ENCODE results near the gene PTPRC.
"Not testable (repeated sequence)": the region's sequence is repeated elsewhere in the genome, so short reads cannot be mapped to it uniquely, and the experiment has no call there.

Gene PTPRC
- long read RNA-seq, donor 1, result 0 reads
- long read RNA-seq, donor 2, result 0 reads
- long read RNA-seq, donor 3, result 0 reads
- long read RNA-seq, donor 4, result 0 reads
- long read RNA-seq, donor 5, result 0 reads
- long read RNA-seq, donor 6, result 0 reads
- long read RNA-seq, donor 7, result 0 reads
- long read RNA-seq, donor 8, result 0 reads

- no peak for DNase-seq
Observed at GRCh38 chr1:198638894-198639635, at the start of gene PTPRC. TSS of gene PTPRC (plus strand) at chr1:198639040. CDS start at chr1:198639269, 229 bp downstream.

- DNase-seq, result no peak
Observed at GRCh38 chr1:198590454-198590853, 48.4 kb upstream of the PTPRC start.

- no peak for DNase-seq
Observed at GRCh38 chr1:198595765-198596164, 43.1 kb upstream of the PTPRC start.

- no peak for DNase-seq
Observed at GRCh38 chr1:198597690-198598430, 41.0 kb upstream of the PTPRC start.

GRCh38 chr1:198598796-198599321 is 40.0 kb upstream of the PTPRC start:
- DNase-seq, result no peak

- DNase-seq, result no peak
Observed at GRCh38 chr1:198599749-198600148, 39.1 kb upstream of the PTPRC start.

- no peak for DNase-seq
Observed at GRCh38 chr1:198600906-198601305, 37.9 kb upstream of the PTPRC start.

GRCh38 chr1:198601310-198601709 is 37.5 kb upstream of the PTPRC start:
- not testable (repeated sequence) for DNase-seq

- DNase-seq, result no peak
Observed at GRCh38 chr1:198601936-198602889, 36.6 kb upstream of the PTPRC start.

GRCh38 chr1:198604975-198605374 is 33.9 kb upstream of the PTPRC start:
- no peak for DNase-seq

- no peak for DNase-seq
Observed at GRCh38 chr1:198605406-198605805, 33.4 kb upstream of the PTPRC start.

- DNase-seq, result no peak
Observed at GRCh38 chr1:198606020-198606438, 32.8 kb upstream of the PTPRC start.

GRCh38 chr1:198607714-198608113 is 31.1 kb upstream of the PTPRC start:
- DNase-seq, result no peak

- no peak for DNase-seq
Observed at GRCh38 chr1:198610362-198610761, 28.5 kb upstream of the PTPRC start.

GRCh38 chr1:198611219-198611618 is 27.6 kb upstream of the PTPRC start:
- DNase-seq, result no peak

- no peak for DNase-seq
Observed at GRCh38 chr1:198612471-198613260, 26.2 kb upstream of the PTPRC start.

- no peak for DNase-seq
Observed at GRCh38 chr1:198617406-198617805, 21.4 kb upstream of the PTPRC start.

- no peak for DNase-seq
Observed at GRCh38 chr1:198619375-198620140, 19.3 kb upstream of the PTPRC start.

- no peak for DNase-seq
Observed at GRCh38 chr1:198620218-198620617, 18.6 kb upstream of the PTPRC start.

All from right kidney (tissue), 9 donors.